ENCODE measurements around the gene GPER1. TPM values are rescaled to one million over a fixed set of nuclear protein-coding genes. Genes with fewer than 3 reads are reported as not detected.

The GPER1 gene
- total and polyA plus RNA-seq, 4 donors = 2.9 to 23.1 (median 7.4) TPM

GRCh38 chr7:1121886-1122831 lies 34.2 kb downstream of the GPER1 start:
- Histone ChIP-seq H3K27me3 (ENCODE audit: control insufficient read depth in 4 of 4, insufficient read depth in 4 of 4, low read length in 3 of 4) (no peaks in the 10 kb centered on the region), H3K9me3 (ENCODE audit: control insufficient read depth in 4 of 4, low read length in 3 of 4) (no peaks in the 10 kb centered on the region), H3K9ac (ENCODE audit: low read depth in 1 of 2, low read length in 2 of 2) (no peak overlapping the region), H3K27ac (ENCODE audit: low read depth in 1 of 2, low read length in 2 of 2) (no peak overlapping the region), H3K36me3 (ENCODE audit: control insufficient read depth in 4 of 4, insufficient read depth in 3 of 4, low read depth in 1 of 4, low read length in 3 of 4) (no peaks in the 10 kb centered on the region), H3K4me1 (ENCODE audit: control insufficient read depth in 4 of 4, insufficient read depth in 4 of 4, low read length in 3 of 4) (peaks cover 0 to 13% (median 8%) of the 10 kb centered on the region in 4 donors), H3K4me3 (ENCODE audit: low read depth in 1 of 3, low read length in 3 of 3) (no peak overlapping the region)
- no peak for DNase-seq (ENCODE audit: low spot score)
- TF ChIP-seq ATF3 (IDR thresholded peaks at IDR 0.05) = no peak
- no peak for TF ChIP-seq JUND (IDR thresholded peaks at IDR 0.05)
- TF ChIP-seq SP1 (IDR thresholded peaks at IDR 0.05) = no peak
- TF ChIP-seq FOXA1 (IDR thresholded peaks at IDR 0.05) = no peak
- no peak for TF ChIP-seq EGR1 (IDR thresholded peaks at IDR 0.05; ENCODE audit: low read depth in 2 of 2)
- TF ChIP-seq, protein P1, sequence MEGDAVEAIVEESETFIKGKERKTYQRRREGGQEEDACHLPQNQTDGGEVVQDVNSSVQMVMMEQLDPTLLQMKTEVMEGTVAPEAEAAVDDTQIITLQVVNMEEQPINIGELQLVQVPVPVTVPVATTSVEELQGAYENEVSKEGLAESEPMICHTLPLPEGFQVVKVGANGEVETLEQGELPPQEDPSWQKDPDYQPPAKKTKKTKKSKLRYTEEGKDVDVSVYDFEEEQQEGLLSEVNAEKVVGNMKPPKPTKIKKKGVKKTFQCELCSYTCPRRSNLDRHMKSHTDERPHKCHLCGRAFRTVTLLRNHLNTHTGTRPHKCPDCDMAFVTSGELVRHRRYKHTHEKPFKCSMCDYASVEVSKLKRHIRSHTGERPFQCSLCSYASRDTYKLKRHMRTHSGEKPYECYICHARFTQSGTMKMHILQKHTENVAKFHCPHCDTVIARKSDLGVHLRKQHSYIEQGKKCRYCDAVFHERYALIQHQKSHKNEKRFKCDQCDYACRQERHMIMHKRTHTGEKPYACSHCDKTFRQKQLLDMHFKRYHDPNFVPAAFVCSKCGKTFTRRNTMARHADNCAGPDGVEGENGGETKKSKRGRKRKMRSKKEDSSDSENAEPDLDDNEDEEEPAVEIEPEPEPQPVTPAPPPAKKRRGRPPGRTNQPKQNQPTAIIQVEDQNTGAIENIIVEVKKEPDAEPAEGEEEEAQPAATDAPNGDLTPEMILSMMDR (IDR thresholded peaks at IDR 0.05; ENCODE audit: low read depth, low read length, missing input control) = no peak
- no peak for TF ChIP-seq NR2F2 (IDR thresholded peaks at IDR 0.05)
- no peak for TF ChIP-seq HNF4A (conservative IDR thresholded peaks at IDR 0.05)
- TF ChIP-seq TAF1 (conservative IDR thresholded peaks at IDR 0.05) = no peak
- TF ChIP-seq RAD21 (IDR thresholded peaks at IDR 0.05) = no peak
- TF ChIP-seq, protein P2, sequence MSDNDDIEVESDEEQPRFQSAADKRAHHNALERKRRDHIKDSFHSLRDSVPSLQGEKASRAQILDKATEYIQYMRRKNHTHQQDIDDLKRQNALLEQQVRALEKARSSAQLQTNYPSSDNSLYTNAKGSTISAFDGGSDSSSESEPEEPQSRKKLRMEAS (IDR thresholded peaks at IDR 0.05) = no peak
- TF ChIP-seq RXRA (IDR thresholded peaks at IDR 0.05) = no peak
- TF ChIP-seq ZBTB33 (IDR thresholded peaks at IDR 0.05) = no peak
- no peak for TF ChIP-seq GABPA (IDR thresholded peaks at IDR 0.05 in 1 of 2, conservative IDR thresholded peaks at IDR 0.05 in 1 of 2)
- TF ChIP-seq FOXA2 (IDR thresholded peaks at IDR 0.05) = no peak
- TF ChIP-seq REST (IDR thresholded peaks at IDR 0.05) = no peak
- no peak for TF ChIP-seq HNF4G (IDR thresholded peaks at IDR 0.05)
- TF ChIP-seq YY1 (IDR thresholded peaks at IDR 0.05) = no peak
- WGBS = 91% methylated on average over 28 of the region's 28 CpGs
